Measurements from ENCODE around the gene CYTH4. TPM values are rescaled to one million over a fixed set of nuclear protein-coding genes. Genes with fewer than 3 reads are reported as not detected.
"Not testable (repeated sequence)": the region's sequence is repeated elsewhere in the genome, so short reads cannot be mapped to it uniquely, and the experiment has no call there.

Gene CYTH4
- polyA plus RNA-seq, 1 donor (not counting 4 experiments of a cell fraction or from before 2014, with no cell fraction given), result 0.05 TPM

DNA sequence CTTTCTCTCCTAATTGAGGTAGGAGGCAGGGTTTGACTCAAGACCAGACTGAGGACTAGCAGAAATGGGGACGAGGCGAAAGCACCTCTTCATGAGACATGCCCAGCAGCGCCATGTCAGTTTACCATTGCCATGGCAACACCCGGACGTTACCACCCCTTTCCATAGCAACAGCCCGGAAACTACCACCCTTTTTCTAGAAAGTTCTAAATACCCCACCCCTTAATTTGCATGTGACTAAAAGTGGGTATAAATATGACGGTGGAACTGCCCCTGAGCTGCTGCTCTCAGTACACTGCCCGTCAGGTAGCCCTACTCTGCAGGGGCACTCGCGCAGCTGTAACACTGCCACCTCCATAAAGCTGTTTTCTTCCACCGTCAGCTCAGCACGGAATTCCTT lies 32.3 kb upstream of the CYTH4 start:
- no peak overlapping the region for H3K4me3 ChIP-seq (ENCODE audit: control insufficient read depth in 2 of 3, extremely low read depth in 1 of 3, insufficient read depth in 2 of 3, low read depth in 1 of 3, low read length in 3 of 3)
- TF ChIP-seq, protein P1, sequence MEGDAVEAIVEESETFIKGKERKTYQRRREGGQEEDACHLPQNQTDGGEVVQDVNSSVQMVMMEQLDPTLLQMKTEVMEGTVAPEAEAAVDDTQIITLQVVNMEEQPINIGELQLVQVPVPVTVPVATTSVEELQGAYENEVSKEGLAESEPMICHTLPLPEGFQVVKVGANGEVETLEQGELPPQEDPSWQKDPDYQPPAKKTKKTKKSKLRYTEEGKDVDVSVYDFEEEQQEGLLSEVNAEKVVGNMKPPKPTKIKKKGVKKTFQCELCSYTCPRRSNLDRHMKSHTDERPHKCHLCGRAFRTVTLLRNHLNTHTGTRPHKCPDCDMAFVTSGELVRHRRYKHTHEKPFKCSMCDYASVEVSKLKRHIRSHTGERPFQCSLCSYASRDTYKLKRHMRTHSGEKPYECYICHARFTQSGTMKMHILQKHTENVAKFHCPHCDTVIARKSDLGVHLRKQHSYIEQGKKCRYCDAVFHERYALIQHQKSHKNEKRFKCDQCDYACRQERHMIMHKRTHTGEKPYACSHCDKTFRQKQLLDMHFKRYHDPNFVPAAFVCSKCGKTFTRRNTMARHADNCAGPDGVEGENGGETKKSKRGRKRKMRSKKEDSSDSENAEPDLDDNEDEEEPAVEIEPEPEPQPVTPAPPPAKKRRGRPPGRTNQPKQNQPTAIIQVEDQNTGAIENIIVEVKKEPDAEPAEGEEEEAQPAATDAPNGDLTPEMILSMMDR (optimal IDR thresholded peaks at IDR 0.05 in 1 of 3, IDR thresholded peaks at IDR 0.05 in 1 of 3, conservative IDR thresholded peaks at IDR 0.05 in 1 of 3; ENCODE audit: extremely low read depth in 1 of 3, insufficient read depth in 2 of 3, low read length in 3 of 3), result no peak
- no peak for TF ChIP-seq EZH2 (IDR thresholded peaks at IDR 0.05; ENCODE audit: low read length)
- no peaks in the 10 kb centered on the region for H4K20me1 ChIP-seq (ENCODE audit: control insufficient read depth, extremely low read depth, insufficient read depth, low read length)
- FAIRE-seq, result no peak
- no peak overlapping the region for H2AFZ ChIP-seq (ENCODE audit: control insufficient read depth, low read length)
- H3K79me2 ChIP-seq (ENCODE audit: control insufficient read depth, insufficient read depth, low read length), result no peaks in the 10 kb centered on the region
- no peak overlapping the region for H3K9ac ChIP-seq (ENCODE audit: control insufficient read depth, extremely low read depth, insufficient read depth, low read length)
- H3K9me3 ChIP-seq (ENCODE audit: control insufficient read depth, low read depth, low read length), result no peaks in the 10 kb centered on the region
- H3K4me2 ChIP-seq (ENCODE audit: control insufficient read depth, extremely low read depth, insufficient read depth, low read depth, low read length), result no peak overlapping the region
- DNase-seq (ENCODE audit: low read depth, low spot score), result no peak
- H3K27ac ChIP-seq (ENCODE audit: control insufficient read depth, insufficient read depth, low read length), result no peak overlapping the region
- H3K36me3 ChIP-seq (ENCODE audit: control insufficient read depth in 2 of 2, extremely low read depth in 1 of 2, insufficient read depth in 2 of 2, low read length in 2 of 2), result no peaks in the 10 kb centered on the region
- peaks cover 27% of the 10 kb centered on the region for H3K4me1 ChIP-seq (ENCODE audit: control insufficient read depth, extremely low read depth, insufficient read depth, low read length)
- no peaks in the 10 kb centered on the region for H3K27me3 ChIP-seq (ENCODE audit: control insufficient read depth, extremely low read depth, insufficient read depth, low read length)
- H3K9me1 ChIP-seq (ENCODE audit: control insufficient read depth, extremely low read depth, insufficient read depth, low read length), result peaks cover 2% of the 10 kb centered on the region
- dilution Hi-C loops (cut with MboI; ENCODE audit: extremely low pct_ligation_motif_present, low sequenced_read_pairs), result no loop called here

DNA sequence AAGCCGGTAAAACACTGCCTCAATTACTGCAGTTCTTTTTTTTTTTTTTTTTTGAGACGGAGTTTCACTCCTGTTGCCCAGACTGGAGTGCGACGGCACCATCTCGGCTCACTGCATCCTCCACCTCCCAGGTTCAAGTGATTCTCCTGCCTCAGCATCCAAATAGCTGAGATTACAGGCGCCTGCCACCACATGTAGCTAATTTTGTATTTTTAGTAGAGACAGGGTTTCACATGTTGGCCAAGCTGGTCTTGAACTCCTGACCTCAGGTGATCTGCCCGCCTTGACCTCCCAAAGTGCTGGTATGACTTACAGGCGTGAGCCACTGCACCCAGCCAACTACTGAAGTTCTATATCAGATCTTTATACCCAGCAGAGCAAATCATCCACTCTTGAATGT lies 30.5 kb upstream of the CYTH4 start:
- H3K4me3 ChIP-seq (ENCODE audit: control insufficient read depth in 2 of 3, extremely low read depth in 1 of 3, insufficient read depth in 2 of 3, low read depth in 1 of 3, low read length in 3 of 3); H3K9me3 ChIP-seq (ENCODE audit: control insufficient read depth, low read depth, low read length); H3K79me2 ChIP-seq (ENCODE audit: control insufficient read depth, insufficient read depth, low read length); FAIRE-seq; H3K27ac ChIP-seq (ENCODE audit: control insufficient read depth, insufficient read depth, low read length); H2AFZ ChIP-seq (ENCODE audit: control insufficient read depth, low read length); H3K36me3 ChIP-seq (ENCODE audit: control insufficient read depth in 2 of 2, extremely low read depth in 1 of 2, insufficient read depth in 2 of 2, low read length in 2 of 2); H3K27me3 ChIP-seq (ENCODE audit: control insufficient read depth, extremely low read depth, insufficient read depth, low read length); H3K4me2 ChIP-seq (ENCODE audit: control insufficient read depth, extremely low read depth, insufficient read depth, low read depth, low read length); dilution Hi-C loops (cut with MboI; ENCODE audit: extremely low pct_ligation_motif_present, low sequenced_read_pairs); DNase-seq (ENCODE audit: low read depth, low spot score); H4K20me1 ChIP-seq (ENCODE audit: control insufficient read depth, extremely low read depth, insufficient read depth, low read length); H3K9me1 ChIP-seq (ENCODE audit: control insufficient read depth, extremely low read depth, insufficient read depth, low read length); H3K9ac ChIP-seq (ENCODE audit: control insufficient read depth, extremely low read depth, insufficient read depth, low read length): not testable (repeated sequence)
- peaks cover 43% of the 10 kb centered on the region for H3K4me1 ChIP-seq (ENCODE audit: control insufficient read depth, extremely low read depth, insufficient read depth, low read length)

DNA sequence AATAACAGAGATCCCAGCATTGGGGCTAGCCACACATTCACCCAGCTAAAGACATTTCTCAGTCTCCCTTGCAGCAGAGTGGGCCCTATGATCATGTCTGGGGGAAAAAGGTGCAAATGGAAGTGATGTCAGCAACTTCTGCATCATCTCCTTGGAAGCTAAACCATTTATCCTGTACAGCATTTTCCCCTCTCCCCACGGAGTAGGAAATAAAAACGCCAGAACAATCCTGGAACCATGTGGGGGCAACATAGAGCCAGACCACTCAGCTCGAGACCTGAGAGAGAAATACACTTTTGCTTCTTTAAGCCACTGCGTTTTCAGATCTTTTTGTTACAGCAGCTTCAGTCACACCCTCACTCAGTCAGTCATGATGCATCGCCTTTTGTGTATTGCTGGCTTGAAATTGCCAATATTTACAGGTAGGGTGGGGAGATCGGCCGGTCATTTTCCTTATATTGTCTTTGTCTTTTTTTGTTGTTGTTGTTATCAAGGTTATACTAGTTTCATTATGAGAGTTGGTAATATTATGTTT lies 29.1 kb upstream of the CYTH4 start:
- H3K9me1 ChIP-seq (ENCODE audit: control insufficient read depth, extremely low read depth, insufficient read depth, low read length), result peaks cover 2% of the 10 kb centered on the region
- TF ChIP-seq EZH2 (IDR thresholded peaks at IDR 0.05; ENCODE audit: low read length), result no peak
- TF ChIP-seq, protein P1 (optimal IDR thresholded peaks at IDR 0.05 in 1 of 3, IDR thresholded peaks at IDR 0.05 in 1 of 3, conservative IDR thresholded peaks at IDR 0.05 in 1 of 3; ENCODE audit: extremely low read depth in 1 of 3, insufficient read depth in 2 of 3, low read length in 3 of 3), result no peak

More for the DNA sequence above, 29.1 kb upstream of the CYTH4 start:
- Histone ChIP-seq H4K20me1 (ENCODE audit: control insufficient read depth, extremely low read depth, insufficient read depth, low read length) (no peaks in the 10 kb centered on the region), H3K9me3 (ENCODE audit: control insufficient read depth, low read depth, low read length) (no peaks in the 10 kb centered on the region), H3K27me3 (ENCODE audit: control insufficient read depth, extremely low read depth, insufficient read depth, low read length) (no peaks in the 10 kb centered on the region), H3K4me3 (ENCODE audit: control insufficient read depth in 2 of 3, extremely low read depth in 1 of 3, insufficient read depth in 2 of 3, low read depth in 1 of 3, low read length in 3 of 3) (no peak overlapping the region), H3K79me2 (ENCODE audit: control insufficient read depth, insufficient read depth, low read length) (no peaks in the 10 kb centered on the region), H3K4me2 (ENCODE audit: control insufficient read depth, extremely low read depth, insufficient read depth, low read depth, low read length) (no peak overlapping the region), H3K9ac (ENCODE audit: control insufficient read depth, extremely low read depth, insufficient read depth, low read length) (no peak overlapping the region), H3K27ac (ENCODE audit: control insufficient read depth, insufficient read depth, low read length) (peak overlapping the region; percentile 97), H3K4me1 (ENCODE audit: control insufficient read depth, extremely low read depth, insufficient read depth, low read length) (peaks cover 48% of the 10 kb centered on the region), H2AFZ (ENCODE audit: control insufficient read depth, low read length) (no peak overlapping the region), H3K36me3 (ENCODE audit: control insufficient read depth in 2 of 2, extremely low read depth in 1 of 2, insufficient read depth in 2 of 2, low read length in 2 of 2) (no peaks in the 10 kb centered on the region)
- dilution Hi-C loops (cut with MboI; ENCODE audit: extremely low pct_ligation_motif_present, low sequenced_read_pairs), result no loop called here
- FAIRE-seq (peak; percentile 56), DNase-seq (ENCODE audit: low read depth, low spot score) (no peak)
